ENCODE results near the gene TAS2R9.
"Not testable (repeated sequence)": the region's sequence is repeated elsewhere in the genome, so short reads cannot be mapped to it uniquely, and the experiment has no call there.

Gene TAS2R9

DNA sequence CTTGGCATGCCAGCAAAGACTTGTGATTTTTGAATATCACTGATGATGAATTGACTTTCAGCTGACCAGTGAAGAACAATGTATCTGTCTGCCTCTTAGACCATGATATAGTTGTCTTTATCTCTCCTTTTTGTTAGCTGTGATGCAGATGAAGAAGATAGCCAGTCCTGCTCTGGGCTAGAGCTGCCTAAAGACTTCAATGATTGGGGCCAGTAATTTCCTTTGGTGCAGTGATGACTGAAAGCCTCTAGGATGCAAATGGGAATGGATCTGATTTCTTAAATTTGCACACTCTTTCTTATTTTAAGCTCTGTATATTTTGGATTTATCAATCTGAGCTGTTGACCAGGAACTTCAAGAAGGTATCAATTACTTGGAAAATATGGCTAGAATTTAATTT is at the start of gene TAS2R9:
TSS of gene TAS2R9 (minus strand) at position 101 of the 400 bp plus-strand sequence. CDS start at position 8, 93 bp downstream.
- DNase-seq = no peak

DNA sequence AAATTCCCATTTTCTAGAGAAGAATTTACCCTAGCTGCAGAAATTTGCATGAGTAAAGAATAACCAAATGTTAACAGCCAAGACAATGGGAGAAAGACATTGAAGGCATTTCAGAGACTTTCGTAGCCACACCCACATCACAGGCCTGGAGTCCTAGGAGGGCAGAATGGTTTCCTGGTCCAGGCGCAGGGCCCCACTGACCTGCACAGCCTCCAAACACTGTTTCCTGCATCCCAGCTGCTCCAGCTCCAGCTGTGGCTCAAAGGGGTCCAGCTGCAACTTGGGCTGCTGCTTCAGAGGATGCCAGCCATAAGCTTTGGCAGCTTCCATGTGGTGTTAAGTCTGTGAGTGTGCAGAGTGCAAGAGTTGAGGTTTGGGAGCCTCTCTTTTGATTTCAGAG is 45.8 kb upstream of the TAS2R9 start:
- DNase-seq = no peak

GRCh38 chr12:10853776-10854175 is 43.8 kb upstream of the TAS2R9 start:
- no peak for DNase-seq

GRCh38 chr12:10851243-10851858 is 41.4 kb upstream of the TAS2R9 start:
- no peak for DNase-seq

- no peak for DNase-seq
These were observed 39.5 kb upstream of the TAS2R9 start, which contains the start of gene PRR4 for GRCh38 chr12:10849425-10849878. TSS of gene PRR4 (minus strand) at chr12:10849475. CDS start at chr12:10849437, 38 bp downstream.

GRCh38 chr12:10847744-10848143 is 37.8 kb upstream of the TAS2R9 start:
- no peak for DNase-seq

GRCh38 chr12:10842862-10843261 is 32.9 kb upstream of the TAS2R9 start:
- no peak for DNase-seq

GRCh38 chr12:10838461-10838860 is 28.5 kb upstream of the TAS2R9 start:
- DNase-seq = no peak

GRCh38 chr12:10829994-10830393 is 20.0 kb upstream of the TAS2R9 start:
- no peak for DNase-seq

GRCh38 chr12:10826258-10826657 is 16.3 kb upstream of the TAS2R9 start, which contains the start of gene TAS2R10:
TSS of gene TAS2R10 (minus strand) at chr12:10826358. CDS start at chr12:10826269, 89 bp downstream.
- DNase-seq = no peak

GRCh38 chr12:10824957-10825356 is 15.0 kb upstream of the TAS2R9 start:
- DNase-seq = no peak

DNA sequence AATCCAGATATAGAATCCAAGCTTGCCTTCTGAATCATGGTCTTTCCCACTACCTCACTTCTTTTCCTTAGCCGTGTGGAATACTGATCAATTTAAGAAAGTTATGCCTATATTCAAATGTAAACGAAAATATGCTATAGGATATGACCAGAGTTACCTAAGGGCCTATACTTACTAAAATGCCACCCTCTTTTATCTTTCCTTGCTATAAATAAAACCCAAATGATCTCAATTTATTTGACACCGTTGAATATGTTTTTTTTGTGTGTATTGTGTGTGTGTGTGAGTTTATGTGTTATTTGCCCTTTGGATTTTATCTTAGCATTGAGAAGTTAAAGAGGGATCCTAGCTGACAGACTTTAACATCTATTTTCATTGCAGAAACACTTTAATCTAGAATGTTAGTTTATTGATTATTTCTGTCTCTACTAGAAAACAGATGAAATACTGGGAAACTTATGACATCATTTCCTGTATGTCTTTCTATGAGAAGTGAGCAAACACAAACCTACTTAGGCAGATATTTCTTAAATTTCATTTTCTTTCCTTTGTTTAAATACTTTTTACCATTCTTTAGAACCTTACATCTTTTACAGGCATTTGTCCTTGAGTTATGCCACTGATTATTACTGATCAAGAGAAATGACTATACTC is 2.0 kb upstream of the TAS2R9 start:
- no peak for DNase-seq

DNA sequence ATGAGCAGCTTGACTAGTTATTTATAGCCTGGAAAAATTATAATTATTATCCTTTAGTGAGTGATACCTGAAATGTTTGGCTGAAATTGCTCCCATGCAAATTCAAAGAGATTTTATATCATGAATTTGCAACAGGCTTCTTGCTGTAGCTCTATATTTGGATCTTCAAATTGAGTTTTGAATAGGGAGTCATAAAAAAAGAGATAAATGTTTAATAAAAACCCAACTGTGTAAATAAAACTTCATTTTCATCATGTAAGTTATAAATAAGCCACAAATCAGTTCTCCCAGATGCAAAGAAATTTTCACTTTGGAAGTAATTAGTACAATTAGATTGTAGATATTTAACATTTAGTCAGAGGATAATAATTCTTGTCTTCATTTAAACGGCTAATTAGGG is 2.8 kb downstream of the TAS2R9 start, which contains the start of gene TAS2R8:
TSS of gene TAS2R8 (minus strand) at position 101 of the 400 bp plus-strand sequence. CDS start 306 bp downstream, outside the sequence.
- DNase-seq = no peak

DNA sequence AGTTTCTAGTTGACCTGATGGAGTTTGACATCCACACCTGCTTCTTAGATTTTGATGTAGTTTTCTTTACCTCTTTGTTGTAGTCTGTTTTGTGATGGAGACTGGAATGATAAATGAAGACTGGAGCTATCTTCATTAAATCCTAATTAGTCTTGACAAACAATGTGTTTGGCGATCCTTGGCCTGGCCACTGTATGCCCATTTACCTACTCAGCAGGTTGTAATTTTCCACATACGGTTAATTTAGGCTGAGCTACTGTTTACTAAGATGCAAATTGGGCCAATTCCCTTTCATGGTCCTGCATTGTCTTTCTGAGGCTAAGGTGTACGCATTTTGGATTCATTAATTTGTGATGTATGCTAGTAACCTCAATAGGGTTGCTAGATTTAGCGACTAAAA is 7.4 kb downstream of the TAS2R9 start, which contains the start of gene TAS2R7:
TSS of gene TAS2R7 (minus strand) at position 41 of the 400 bp plus-strand sequence. CDS start 57 bp downstream, outside the sequence.
- no peak for DNase-seq

DNA sequence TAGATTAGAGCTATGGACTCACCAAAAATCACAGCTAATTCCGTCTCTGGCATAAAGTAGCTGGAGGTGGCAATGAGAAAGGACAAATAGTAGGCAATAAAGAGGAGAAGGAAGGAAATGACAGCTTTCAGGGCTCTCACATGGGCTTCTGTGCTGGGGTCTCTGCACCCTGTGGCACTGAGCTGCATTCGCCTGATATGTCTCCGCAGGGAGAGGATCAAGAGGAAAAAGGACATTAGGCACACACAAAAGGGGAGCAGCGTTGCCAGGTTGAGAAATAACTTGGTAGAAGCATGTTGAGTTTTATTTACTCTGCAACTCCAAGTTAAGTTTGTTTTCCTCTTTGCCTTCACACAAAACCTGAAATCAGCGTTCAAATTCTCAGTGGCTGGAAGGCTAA is 8.2 kb downstream of the TAS2R9 start:
- DNase-seq = no peak

- DNase-seq = no peak
These were observed 15.7 kb downstream of the TAS2R9 start for GRCh38 chr12:10794222-10794621.

DNA sequence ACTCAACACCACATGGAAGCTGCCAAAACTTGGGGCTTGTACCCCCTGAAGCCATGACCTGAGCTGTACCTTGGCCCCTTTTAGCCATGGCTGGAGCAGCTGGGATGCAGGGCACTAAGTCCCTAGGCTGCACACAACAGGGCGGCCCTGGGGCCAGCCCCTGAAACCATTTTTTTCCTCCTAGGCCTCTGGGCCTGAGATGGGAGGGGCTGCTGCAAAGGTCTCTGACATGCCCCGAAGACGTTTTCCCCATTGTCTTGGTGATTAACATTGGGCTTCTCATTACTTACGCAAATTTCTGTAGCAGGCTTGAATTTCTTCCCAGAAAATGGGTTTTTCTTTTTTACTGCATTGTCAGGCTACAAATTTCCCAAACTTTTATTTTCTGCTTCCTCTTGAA is 18.2 kb downstream of the TAS2R9 start:
- not testable (repeated sequence) for DNase-seq

- DNase-seq = no peak
These were observed 26.7 kb downstream of the TAS2R9 start for GRCh38 chr12:10783252-10783651.

DNA sequence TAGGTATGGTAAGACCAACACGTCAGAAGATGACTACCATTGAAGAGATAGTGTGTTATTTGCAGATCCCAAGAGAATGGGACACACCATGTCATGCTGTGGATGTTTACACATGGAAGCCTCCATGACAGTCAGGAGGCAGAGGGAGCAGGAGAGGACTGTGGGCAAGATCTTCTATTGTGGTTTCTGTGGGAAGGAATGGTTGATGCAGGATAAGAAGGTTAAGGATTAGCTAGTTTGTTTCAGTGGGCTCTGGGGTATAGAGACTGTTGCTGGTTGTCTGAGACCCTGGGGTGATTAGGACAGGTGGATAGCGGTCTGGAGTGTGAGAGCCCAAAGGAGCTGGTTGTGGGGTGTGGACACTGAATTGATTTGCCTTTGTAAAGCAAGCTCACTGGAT is 30.9 kb downstream of the TAS2R9 start:
- DNase-seq = no peak

DNA sequence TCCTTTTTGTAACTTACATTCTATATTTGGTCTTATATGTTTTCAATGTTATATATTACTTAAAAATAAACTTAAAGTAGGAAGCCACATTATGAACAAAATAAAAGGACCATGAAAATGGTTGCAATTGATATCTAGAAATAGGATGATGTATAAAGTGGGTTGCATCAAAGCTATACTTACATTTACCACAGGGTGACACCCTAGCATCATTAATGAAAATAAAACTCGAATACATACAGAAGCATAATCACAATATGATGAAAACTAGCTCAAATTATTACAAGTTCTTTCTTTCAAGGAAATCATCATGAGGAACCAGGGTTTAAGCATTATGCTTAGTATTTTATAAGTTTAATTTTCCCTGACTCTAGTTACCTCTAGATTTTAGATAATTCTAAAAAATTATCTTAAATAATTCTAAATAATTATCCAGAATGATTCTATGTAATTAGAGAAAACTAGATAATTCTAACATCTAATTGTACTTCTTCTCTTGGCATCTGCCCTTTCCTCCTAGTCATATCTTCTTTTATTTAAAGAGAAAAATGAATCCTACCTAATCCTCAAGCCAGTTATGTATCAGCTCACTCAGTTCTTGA is 38.7 kb downstream of the TAS2R9 start:
- DNase-seq = no peak

DNA sequence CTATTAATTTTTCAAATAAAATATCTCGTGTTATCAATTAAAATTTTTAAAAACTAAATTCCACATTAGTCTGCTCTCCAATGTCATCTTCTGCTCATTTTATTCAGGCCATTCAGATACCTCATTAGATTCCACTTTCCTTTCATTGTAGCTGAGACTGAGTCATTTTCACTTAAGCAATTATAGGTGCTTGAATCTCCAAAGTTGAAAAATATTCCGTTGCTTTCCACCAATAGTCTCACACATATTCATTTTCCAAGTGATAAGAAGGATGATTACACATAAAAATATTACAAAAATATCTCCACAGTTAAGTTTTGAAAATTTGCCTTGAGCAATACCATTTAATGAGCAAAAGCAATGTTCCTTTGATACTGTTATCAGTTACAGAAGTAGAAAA is 50.3 kb downstream of the TAS2R9 start:
- no peak for DNase-seq

Measured in DMS 273 treated with DMSO at 0.1 percent for 48 hours (cell line).